HG03280 (cell line): Measurements from ENCODE around the gene CBFA2T2.
"Not testable (repeated sequence)": the region's sequence is repeated elsewhere in the genome, so short reads cannot be mapped to it uniquely, and the experiment has no call there.

Experiments used
- ATAC-seq: cut with Tn5 transposase; IDR thresholded peaks from one replicate; pipeline ENCODE4 v1.9.1; 2021; ENCODE audit warnings: mild to moderate bottlenecking, moderate library complexity; ENCODE audit not compliant: unreplicated experiment

The CBFA2T2 gene

GRCh38 chr20:33688938-33689424 is 199.1 kb downstream of the CBFA2T2 start:
- ATAC-seq = no peak

GRCh38 chr20:33689493-33689892 is 199.6 kb downstream of the CBFA2T2 start:
- ATAC-seq = no peak

- no peak for ATAC-seq
Measured at GRCh38 chr20:33689973-33690372, 200.1 kb downstream of the CBFA2T2 start.

- ATAC-seq = no peak
Measured at GRCh38 chr20:33693289-33693688, 203.4 kb downstream of the CBFA2T2 start.

- no peak for ATAC-seq
Measured at GRCh38 chr20:33693741-33694638, 204.1 kb downstream of the CBFA2T2 start.

- ATAC-seq = no peak
Measured at GRCh38 chr20:33694639-33695012, 204.7 kb downstream of the CBFA2T2 start.

- ATAC-seq = no peak
Measured at GRCh38 chr20:33696448-33696847, 206.6 kb downstream of the CBFA2T2 start.

GRCh38 chr20:33697129-33697528 is 207.2 kb downstream of the CBFA2T2 start:
- ATAC-seq = no peak

GRCh38 chr20:33698966-33699365 is 209.1 kb downstream of the CBFA2T2 start:
- not testable (repeated sequence) for ATAC-seq
